ENCODE results near the gene NKD2. TPM values are rescaled to one million over a fixed set of nuclear protein-coding genes. Genes with fewer than 3 reads are reported as not detected.
"Not testable (repeated sequence)": the region's sequence is repeated elsewhere in the genome, so short reads cannot be mapped to it uniquely, and the experiment has no call there.

NKD2 gene, protein sequence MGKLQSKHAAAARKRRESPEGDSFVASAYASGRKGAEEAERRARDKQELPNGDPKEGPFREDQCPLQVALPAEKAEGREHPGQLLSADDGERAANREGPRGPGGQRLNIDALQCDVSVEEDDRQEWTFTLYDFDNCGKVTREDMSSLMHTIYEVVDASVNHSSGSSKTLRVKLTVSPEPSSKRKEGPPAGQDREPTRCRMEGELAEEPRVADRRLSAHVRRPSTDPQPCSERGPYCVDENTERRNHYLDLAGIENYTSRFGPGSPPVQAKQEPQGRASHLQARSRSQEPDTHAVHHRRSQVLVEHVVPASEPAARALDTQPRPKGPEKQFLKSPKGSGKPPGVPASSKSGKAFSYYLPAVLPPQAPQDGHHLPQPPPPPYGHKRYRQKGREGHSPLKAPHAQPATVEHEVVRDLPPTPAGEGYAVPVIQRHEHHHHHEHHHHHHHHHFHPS
- 0.13 TPM in 1 of 2 replicates, not detected in the other for total RNA-seq

DNA sequence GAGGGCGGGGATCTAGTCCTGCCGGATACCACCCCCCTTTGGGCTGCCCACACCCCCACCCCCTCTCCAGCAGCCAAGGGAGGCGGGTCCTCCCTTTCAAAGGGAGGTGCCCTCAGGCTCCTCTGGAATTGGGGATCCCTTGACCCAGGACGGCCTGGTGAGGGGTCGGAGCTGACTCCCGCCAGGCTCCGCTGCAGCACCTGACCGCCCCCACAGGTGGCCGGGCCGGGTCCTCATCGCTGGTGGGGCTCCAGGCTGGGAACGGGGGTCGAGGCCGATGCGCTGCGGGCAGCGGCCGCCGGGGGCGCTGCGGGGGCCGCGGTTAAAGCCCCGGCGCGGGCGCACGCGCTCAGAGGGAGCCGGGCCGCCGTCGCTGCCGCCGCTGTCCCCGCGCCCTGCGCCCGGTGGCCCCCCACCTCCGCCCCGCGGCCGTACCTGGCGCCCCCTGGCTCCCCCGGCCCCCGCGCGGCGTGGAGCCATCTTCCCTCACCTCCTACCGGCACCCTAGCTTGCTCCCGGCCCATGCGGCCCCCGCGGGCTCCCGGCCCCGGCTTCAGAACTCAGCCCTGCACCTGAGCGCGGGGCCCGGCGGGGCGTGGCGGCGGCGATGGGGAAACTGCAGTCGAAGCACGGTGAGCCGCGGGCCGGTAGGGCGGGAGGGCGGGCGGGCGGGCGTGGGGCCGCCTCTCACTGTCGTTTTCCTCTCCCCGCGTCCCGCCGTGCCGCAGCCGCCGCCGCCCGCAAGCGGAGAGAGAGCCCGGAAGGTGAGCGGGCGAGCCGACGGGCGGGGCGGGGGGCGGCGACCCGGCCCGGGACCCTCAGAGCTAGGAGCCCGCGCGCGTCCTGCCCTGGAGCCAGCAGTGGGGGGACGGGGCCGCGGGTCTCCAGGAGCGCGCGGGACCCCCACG lies at the start of gene NKD2:
Gene NKD2 (plus strand): TSS at position 352 of the 908 bp plus-strand sequence. CDS start 256 bp downstream, at position 608.
- no peak for DNase-seq (ENCODE audit: low read depth, low spot score)

- no peak for DNase-seq (ENCODE audit: low read depth, low spot score)
These were observed 48.7 kb upstream of the NKD2 start for GRCh38 chr5:959581-960531.

GRCh38 chr5:960551-960950 lies 48.1 kb upstream of the NKD2 start:
- DNase-seq (ENCODE audit: low read depth, low spot score) = no peak

DNA sequence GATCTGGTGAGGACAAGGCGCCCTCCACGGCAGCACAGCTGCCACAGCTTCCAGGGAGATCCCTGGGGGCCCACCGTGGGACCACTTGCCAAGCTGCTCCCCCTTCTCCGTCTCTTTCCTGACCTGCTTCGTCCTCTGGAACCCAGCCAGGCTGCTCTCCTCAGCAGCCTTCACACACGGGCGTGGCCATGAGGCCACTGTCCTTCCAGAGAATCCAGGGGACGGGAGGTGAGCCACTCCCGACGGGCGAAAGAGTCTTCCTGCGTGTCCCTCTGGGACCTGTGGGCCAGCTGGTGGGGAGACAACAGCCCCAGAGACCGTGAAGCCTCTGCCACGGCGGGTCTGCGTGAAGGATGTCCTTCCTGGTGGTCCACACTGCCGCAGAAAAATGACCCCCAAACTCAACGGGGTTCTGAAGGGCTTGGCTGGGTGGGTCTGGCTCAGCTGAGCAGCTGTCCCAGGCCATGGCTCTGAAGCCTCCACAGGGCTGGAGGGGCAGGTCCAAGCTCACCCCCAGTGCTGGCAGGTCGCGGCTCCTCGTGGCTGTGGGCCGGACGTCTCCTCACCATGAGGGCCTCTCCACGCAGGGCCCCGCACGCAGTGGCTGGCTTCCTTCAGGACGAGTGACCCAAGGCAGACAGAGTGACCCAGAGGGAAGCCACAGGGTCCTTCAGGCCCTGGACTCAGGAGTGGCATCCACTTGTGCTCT lies 47.4 kb upstream of the NKD2 start:
- no peak for DNase-seq (ENCODE audit: low read depth, low spot score)

GRCh38 chr5:961711-962240 lies 46.8 kb upstream of the NKD2 start:
- no peak for DNase-seq (ENCODE audit: low read depth, low spot score)

- DNase-seq (ENCODE audit: low read depth, low spot score) = no peak
These were observed 46.2 kb upstream of the NKD2 start for GRCh38 chr5:962386-962785.

DNA sequence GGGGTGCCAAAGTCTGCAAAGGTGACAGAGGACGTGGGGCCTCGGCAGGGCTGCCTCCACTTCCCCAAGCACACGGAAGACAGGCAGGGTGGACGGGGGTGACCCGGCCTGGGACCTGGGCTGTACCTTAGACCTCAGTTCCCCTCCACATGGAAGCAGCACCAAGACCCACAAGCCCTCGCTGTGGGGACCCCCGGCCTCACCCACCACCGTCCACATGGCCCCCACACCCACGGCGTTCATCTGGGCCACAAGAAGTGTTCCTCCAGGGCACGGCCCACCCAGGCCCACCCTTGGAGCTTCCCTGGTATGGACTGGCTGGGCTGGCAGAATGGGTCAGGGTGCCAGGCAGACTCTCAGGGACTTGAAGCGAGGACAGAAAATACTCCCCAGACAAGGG lies 45.8 kb upstream of the NKD2 start:
- no peak for DNase-seq (ENCODE audit: low read depth, low spot score)

DNA sequence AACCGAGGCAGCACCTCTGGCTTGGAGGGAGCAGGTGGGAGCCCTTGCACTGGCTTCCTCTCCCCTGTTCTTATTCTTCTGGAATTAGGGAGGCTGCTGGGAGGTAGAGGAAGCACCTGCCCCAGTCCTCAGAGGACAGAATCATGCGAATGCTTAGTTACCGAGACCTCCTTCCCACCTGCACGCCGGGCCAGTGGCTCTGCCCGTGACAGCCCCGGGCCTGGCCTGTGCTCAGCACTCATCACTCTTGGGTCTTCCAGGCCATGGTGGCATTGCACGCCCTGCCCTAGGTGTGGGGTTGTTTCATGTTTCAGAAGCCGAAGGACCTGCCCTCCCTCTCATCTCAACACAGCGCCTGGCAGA lies 45.3 kb upstream of the NKD2 start:
- no peak for DNase-seq (ENCODE audit: low read depth, low spot score)

GRCh38 chr5:963673-964531 lies 44.7 kb upstream of the NKD2 start:
- no peak for DNase-seq (ENCODE audit: low read depth, low spot score)

GRCh38 chr5:964821-965220 lies 43.8 kb upstream of the NKD2 start:
- no peak for DNase-seq (ENCODE audit: low read depth, low spot score)

- no peak for DNase-seq (ENCODE audit: low read depth, low spot score)
These were observed 42.8 kb upstream of the NKD2 start for GRCh38 chr5:965604-966344.

DNA sequence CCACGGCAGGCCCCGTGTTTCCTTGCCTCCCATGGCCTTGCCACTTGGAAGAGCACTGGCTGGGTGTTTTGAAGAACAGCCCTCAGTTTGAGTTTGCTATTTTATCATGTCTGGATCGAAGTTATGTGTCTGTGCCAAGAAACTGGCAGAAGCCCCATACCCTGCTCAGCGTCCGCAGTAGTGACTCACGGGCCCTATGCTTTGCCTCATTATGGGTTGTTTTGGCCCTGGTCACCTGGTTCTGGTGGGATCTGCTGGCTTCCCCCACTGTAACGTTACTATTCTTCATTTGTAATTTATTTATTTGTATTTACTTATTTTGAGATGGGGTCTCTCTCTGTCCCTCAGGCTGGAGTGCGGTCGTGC lies 42.3 kb upstream of the NKD2 start:
- no peak for DNase-seq (ENCODE audit: low read depth, low spot score)

GRCh38 chr5:966941-967340 lies 41.7 kb upstream of the NKD2 start:
- DNase-seq (ENCODE audit: low read depth, low spot score) = no peak

DNA sequence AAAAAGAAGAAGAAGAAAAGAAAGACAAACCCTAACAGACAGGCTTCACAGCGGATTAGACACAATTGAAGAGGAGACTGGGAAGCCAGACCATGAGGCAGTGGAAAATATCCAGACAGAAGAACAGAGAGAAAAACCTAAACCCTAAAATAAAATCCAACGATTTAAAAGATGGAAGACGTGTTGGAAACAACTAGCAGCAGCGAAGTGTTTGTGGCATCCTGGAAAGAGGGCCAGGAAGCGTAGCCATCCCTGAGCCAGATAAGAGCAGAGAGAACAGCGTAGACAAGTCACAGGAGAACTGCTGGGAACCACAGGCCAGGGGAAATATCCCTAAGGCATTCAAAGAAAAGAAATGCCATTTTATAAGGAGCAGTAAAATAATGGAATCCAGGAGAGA lies 39.7 kb upstream of the NKD2 start:
- DNase-seq (ENCODE audit: low read depth, low spot score) = no peak

DNA sequence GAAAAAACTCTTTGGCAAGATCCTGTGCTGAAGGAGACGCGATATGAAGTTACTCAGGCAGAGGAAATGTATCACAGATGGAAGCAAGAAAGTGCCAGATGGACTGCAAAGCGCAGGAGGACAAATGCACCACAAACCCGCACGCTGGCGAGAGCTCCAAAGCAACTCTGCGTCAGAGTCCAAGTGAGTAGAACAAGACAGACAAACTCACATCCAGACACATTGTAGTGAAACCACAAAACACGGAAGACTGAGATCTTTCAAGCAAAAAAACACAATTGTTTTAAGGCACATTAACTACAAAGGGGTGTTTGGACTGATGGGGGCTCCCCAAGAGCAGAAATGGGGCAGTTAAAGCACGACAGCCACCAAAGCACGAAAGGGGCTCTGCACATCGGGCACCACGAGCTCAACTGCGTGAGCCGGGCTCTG lies 39.2 kb upstream of the NKD2 start:
- DNase-seq (ENCODE audit: low read depth, low spot score) = no peak

DNA sequence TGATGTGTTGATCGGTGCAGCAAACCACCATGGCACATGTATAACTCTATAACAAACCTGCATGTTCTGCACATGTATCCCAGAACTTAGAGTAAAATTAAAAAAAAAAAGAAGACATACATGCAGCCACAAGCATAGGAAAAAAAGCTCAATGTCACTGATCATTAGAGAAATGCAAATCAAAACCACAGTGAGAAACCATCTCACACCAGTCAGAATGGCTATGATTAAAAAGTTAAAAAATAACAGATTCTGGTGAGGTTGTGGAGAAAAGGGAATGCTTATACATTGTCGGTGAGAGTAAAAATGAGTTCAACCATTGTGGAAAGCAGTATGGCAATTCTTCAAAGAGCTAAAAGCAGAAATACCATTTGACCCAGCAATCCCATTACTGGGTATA lies 36.0 kb upstream of the NKD2 start:
- DNase-seq (ENCODE audit: low read depth, low spot score) = not testable (repeated sequence)

DNA sequence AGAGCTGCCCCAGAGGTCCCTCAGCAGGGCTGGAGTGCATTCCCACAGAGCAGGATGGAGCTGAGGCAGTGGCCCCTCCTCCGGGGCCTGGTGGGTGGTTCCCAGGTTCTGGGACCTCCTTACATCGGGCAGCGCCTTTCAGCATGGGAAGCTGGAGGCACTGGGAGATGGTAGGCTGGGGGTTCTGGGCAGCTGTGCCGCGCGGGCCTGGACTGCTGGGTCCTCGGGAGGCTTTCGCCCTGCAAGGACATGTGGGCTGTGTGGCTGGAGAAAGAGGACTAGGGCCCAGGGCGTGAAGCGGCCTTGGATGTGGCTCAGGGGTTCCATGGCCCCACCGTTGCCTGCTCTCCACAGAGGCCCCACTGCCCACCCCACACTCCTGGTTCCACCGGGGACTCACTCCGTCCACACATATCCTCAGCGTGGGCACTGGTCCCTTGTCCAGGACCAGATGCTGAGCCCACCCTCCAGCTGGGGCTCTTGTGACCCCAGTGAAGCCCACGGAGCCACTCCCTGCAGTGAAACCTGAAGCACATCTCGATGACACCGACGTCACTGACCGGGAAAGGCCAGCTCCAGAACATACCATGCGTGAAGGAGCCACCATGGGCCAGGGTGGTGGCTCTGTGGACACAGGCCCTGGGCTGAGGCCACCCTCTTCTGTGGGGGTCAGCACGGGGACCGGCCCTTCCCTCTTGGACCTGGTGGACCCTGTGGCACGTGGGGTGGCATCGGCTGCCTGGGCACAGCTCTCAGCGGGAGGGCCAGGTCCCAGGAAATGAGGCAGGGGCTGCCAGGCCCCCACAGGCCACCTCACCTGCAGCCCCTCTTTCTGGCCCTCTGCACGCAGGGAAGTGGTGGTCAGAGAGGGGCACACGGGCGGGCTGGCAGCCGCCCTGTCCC lies 31.5 kb upstream of the NKD2 start:
- no peak for DNase-seq (ENCODE audit: low read depth, low spot score)

GRCh38 chr5:978054-978453 lies 30.5 kb upstream of the NKD2 start:
- no peak for DNase-seq (ENCODE audit: low read depth, low spot score)
